HEK293 (cell line): Measurements from ENCODE around the gene LYSMD3.

Experiments used
- GLI2 ChIP-seq: fragments of 450-650 bp; formaldehyde crosslinking; IDR thresholded peaks from 2 replicates; pipeline ENCODE4; 2017; ENCODE audit warnings: missing biosample characterization, missing genetic modification characterization, low read depth, borderline replicate concordance
- HOXA7 ChIP-seq: sonication (generic); formaldehyde crosslinking; IDR thresholded peaks from 2 replicates; pipeline ENCODE4 v1.8.1; 2022; ENCODE audit warnings: missing genetic modification reagents, borderline replicate concordance
- KLF1 ChIP-seq: fragments of 450-650 bp; formaldehyde crosslinking; IDR thresholded peaks from 2 replicates; pipeline ENCODE4 v1.5.1; 2016; ENCODE audit warnings: missing biosample characterization, missing genetic modification characterization
- MYNN ChIP-seq: fragments of 450-650 bp; formaldehyde crosslinking; IDR thresholded peaks from 2 replicates; pipeline ENCODE4 v1.5.1; 2016; ENCODE audit warnings: missing biosample characterization, missing genetic modification characterization, borderline replicate concordance
- PRDM4 ChIP-seq: fragments of 450-650 bp; formaldehyde crosslinking; IDR thresholded peaks from 2 replicates; pipeline ENCODE4 v1.5.1; 2017; ENCODE audit warnings: missing biosample characterization, missing genetic modification characterization
- ZBTB20 ChIP-seq: fragments of 450-650 bp; formaldehyde crosslinking; IDR thresholded peaks from 2 replicates; pipeline ENCODE4 v1.5.1; 2016; ENCODE audit warnings: missing biosample characterization, missing genetic modification characterization
- ZBTB49 ChIP-seq: fragments of 450-650 bp; formaldehyde crosslinking; IDR thresholded peaks from 2 replicates; pipeline ENCODE4 v1.5.1; 2016; ENCODE audit warnings: missing biosample characterization, missing genetic modification characterization, low read depth
- ZFHX2 ChIP-seq: fragments of 450-650 bp; formaldehyde crosslinking; conservative IDR thresholded peaks from 2 replicates; pipeline ENCODE4 v1.5.1; 2016; ENCODE audit warnings: missing biosample characterization, missing genetic modification characterization
- ZNF274 ChIP-seq, 2 experiments: fragments of 200-500 bp in 1 of 2; fragments of 450-650 bp in 1 of 2; sonication (Bioruptor generic) in 1 of 2; formaldehyde crosslinking in 1 of 2; IDR thresholded peaks; 2 replicates each; pipeline versions ENCODE4 v1.5.1 to v1.6.1; 2014 to 2016; ENCODE audit warnings: borderline replicate concordance in 1 of 2, inconsistent platforms in 1 of 2, low read length in 1 of 2, missing biosample characterization in 1 of 2, missing genetic modification characterization in 1 of 2
- ZNF292 ChIP-seq: fragments of 450-650 bp; formaldehyde crosslinking; IDR thresholded peaks from 2 replicates; pipeline ENCODE4 v1.5.1; 2016; ENCODE audit warnings: low read depth, missing biosample characterization, missing genetic modification characterization, borderline replicate concordance
- ZNF350 ChIP-seq: fragments of 450-650 bp; formaldehyde crosslinking; IDR thresholded peaks from 2 replicates; pipeline ENCODE4 v1.5.0; 2017; ENCODE audit warnings: missing biosample characterization, mild to moderate bottlenecking, missing genetic modification characterization
- ZNF514 ChIP-seq: fragments of 450-650 bp; formaldehyde crosslinking; IDR thresholded peaks from 2 replicates; pipeline ENCODE4 v1.5.1; 2016; ENCODE audit warnings: missing biosample characterization, missing genetic modification characterization
- ZNF596 ChIP-seq: fragments of 450-650 bp; IDR thresholded peaks from 2 replicates; pipeline ENCODE4 v1.5.0; 2018; ENCODE audit warnings: missing biosample characterization, mild to moderate bottlenecking, missing genetic modification characterization, moderate library complexity
- ZNF621 ChIP-seq: fragments of 450-650 bp; formaldehyde crosslinking; IDR thresholded peaks from 2 replicates; pipeline ENCODE4 v1.5.1; 2017; ENCODE audit warnings: missing biosample characterization, missing genetic modification characterization
- ZNF639 ChIP-seq: fragments of 450-650 bp; formaldehyde crosslinking; IDR thresholded peaks from 2 replicates; pipeline ENCODE4 v1.5.1; 2016; ENCODE audit warnings: missing biosample characterization, missing genetic modification characterization
- ZNF707 ChIP-seq: fragments of 450-650 bp; formaldehyde crosslinking; IDR thresholded peaks from 2 replicates; pipeline ENCODE4 v1.5.1; 2016; ENCODE audit warnings: missing biosample characterization, missing genetic modification characterization
- ZNF76 ChIP-seq: fragments of 450-650 bp; formaldehyde crosslinking; IDR thresholded peaks from 2 replicates; pipeline ENCODE4; 2016; ENCODE audit warnings: low read depth, missing biosample characterization, missing genetic modification characterization, borderline replicate concordance
- ZNF843 ChIP-seq: fragments of 450-650 bp; formaldehyde crosslinking; IDR thresholded peaks from 2 replicates; pipeline ENCODE4 v1.5.1; 2016; ENCODE audit warnings: missing biosample characterization, missing genetic modification characterization
- ZSCAN4 ChIP-seq: fragments of 450-650 bp; formaldehyde crosslinking; IDR thresholded peaks from 2 replicates; pipeline ENCODE4 v1.5.1; 2017; ENCODE audit warnings: missing biosample characterization, missing genetic modification characterization
- TF ChIP-seq, protein P1 (sequence below): fragments of 450-650 bp; formaldehyde crosslinking; IDR thresholded peaks from 2 replicates; pipeline ENCODE4 v1.5.1; 2017; ENCODE audit warnings: missing biosample characterization, missing genetic modification characterization
- TF ChIP-seq, protein P2 (sequence below): fragments of 450-650 bp; formaldehyde crosslinking; IDR thresholded peaks from 2 replicates; pipeline ENCODE4 v1.5.1; 2016; ENCODE audit warnings: missing biosample characterization, missing genetic modification characterization, borderline replicate concordance
- TF ChIP-seq, protein P3 (sequence below): fragments of 450-650 bp; formaldehyde crosslinking; IDR thresholded peaks from 2 replicates; pipeline ENCODE4 v1.5.1; 2016; ENCODE audit warnings: missing biosample characterization, missing genetic modification characterization

The LYSMD3 gene

GRCh38 chr5:90571147-90571773 is 41.9 kb upstream of the LYSMD3 start (continued):
- TF ChIP-seq, protein P1, sequence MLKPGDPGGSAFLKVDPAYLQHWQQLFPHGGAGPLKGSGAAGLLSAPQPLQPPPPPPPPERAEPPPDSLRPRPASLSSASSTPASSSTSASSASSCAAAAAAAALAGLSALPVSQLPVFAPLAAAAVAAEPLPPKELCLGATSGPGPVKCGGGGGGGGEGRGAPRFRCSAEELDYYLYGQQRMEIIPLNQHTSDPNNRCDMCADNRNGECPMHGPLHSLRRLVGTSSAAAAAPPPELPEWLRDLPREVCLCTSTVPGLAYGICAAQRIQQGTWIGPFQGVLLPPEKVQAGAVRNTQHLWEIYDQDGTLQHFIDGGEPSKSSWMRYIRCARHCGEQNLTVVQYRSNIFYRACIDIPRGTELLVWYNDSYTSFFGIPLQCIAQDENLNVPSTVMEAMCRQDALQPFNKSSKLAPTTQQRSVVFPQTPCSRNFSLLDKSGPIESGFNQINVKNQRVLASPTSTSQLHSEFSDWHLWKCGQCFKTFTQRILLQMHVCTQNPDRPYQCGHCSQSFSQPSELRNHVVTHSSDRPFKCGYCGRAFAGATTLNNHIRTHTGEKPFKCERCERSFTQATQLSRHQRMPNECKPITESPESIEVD (tag by site-specific recombination): peak; percentile 93
- TF ChIP-seq ZNF639 (tag by site-specific recombination) (no peak), GLI2 (tag by site-specific recombination) (peak; percentile 79; the same call in 1 of the 2 replicates), ZBTB20 (tag by site-specific recombination) (no peak), HOXA7 (CRISPR knock-in tag) (no peak), ZNF596 (tag by site-specific recombination) (no peak), ZNF707 (tag by site-specific recombination) (no peak), ZFHX2 (tag by site-specific recombination) (no peak), ZNF621 (tag by site-specific recombination) (no peak), ZSCAN4 (no peak), MYNN (tag by site-specific recombination) (no peak), KLF1 (tag by site-specific recombination) (no peak), ZNF514 (tag by site-specific recombination) (no peak), ZNF350 (no peak), ZNF76 (tag by site-specific recombination) (no peak), ZNF843 (tag by site-specific recombination) (peak; percentile 77), ZNF274 (IDR thresholded peaks at IDR 0.05; ENCODE audit: low read length) (no peak), ZNF274 (tag by site-specific recombination; IDR thresholded peaks at IDR 0.05; ENCODE audit: borderline replicate concordance) (no peak), PRDM4 (tag by site-specific recombination) (peak; percentile 66), ZNF292 (tag by site-specific recombination) (no peak), ZBTB49 (tag by site-specific recombination) (no peak)
- TF ChIP-seq, protein P2, sequence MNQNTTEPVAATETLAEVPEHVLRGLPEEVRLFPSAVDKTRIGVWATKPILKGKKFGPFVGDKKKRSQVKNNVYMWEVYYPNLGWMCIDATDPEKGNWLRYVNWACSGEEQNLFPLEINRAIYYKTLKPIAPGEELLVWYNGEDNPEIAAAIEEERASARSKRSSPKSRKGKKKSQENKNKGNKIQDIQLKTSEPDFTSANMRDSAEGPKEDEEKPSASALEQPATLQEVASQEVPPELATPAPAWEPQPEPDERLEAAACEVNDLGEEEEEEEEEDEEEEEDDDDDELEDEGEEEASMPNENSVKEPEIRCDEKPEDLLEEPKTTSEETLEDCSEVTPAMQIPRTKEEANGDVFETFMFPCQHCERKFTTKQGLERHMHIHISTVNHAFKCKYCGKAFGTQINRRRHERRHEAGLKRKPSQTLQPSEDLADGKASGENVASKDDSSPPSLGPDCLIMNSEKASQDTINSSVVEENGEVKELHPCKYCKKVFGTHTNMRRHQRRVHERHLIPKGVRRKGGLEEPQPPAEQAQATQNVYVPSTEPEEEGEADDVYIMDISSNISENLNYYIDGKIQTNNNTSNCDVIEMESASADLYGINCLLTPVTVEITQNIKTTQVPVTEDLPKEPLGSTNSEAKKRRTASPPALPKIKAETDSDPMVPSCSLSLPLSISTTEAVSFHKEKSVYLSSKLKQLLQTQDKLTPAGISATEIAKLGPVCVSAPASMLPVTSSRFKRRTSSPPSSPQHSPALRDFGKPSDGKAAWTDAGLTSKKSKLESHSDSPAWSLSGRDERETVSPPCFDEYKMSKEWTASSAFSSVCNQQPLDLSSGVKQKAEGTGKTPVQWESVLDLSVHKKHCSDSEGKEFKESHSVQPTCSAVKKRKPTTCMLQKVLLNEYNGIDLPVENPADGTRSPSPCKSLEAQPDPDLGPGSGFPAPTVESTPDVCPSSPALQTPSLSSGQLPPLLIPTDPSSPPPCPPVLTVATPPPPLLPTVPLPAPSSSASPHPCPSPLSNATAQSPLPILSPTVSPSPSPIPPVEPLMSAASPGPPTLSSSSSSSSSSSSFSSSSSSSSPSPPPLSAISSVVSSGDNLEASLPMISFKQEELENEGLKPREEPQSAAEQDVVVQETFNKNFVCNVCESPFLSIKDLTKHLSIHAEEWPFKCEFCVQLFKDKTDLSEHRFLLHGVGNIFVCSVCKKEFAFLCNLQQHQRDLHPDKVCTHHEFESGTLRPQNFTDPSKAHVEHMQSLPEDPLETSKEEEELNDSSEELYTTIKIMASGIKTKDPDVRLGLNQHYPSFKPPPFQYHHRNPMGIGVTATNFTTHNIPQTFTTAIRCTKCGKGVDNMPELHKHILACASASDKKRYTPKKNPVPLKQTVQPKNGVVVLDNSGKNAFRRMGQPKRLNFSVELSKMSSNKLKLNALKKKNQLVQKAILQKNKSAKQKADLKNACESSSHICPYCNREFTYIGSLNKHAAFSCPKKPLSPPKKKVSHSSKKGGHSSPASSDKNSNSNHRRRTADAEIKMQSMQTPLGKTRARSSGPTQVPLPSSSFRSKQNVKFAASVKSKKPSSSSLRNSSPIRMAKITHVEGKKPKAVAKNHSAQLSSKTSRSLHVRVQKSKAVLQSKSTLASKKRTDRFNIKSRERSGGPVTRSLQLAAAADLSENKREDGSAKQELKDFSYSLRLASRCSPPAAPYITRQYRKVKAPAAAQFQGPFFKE (tag by site-specific recombination): no peak
- TF ChIP-seq, protein P3, sequence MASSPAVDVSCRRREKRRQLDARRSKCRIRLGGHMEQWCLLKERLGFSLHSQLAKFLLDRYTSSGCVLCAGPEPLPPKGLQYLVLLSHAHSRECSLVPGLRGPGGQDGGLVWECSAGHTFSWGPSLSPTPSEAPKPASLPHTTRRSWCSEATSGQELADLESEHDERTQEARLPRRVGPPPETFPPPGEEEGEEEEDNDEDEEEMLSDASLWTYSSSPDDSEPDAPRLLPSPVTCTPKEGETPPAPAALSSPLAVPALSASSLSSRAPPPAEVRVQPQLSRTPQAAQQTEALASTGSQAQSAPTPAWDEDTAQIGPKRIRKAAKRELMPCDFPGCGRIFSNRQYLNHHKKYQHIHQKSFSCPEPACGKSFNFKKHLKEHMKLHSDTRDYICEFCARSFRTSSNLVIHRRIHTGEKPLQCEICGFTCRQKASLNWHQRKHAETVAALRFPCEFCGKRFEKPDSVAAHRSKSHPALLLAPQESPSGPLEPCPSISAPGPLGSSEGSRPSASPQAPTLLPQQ (tag by site-specific recombination): no peak
